Measurements from ENCODE around the gene FXN.

Gene FXN

GRCh38 chr9:69070201-69070600 is 34.6 kb downstream of the FXN start:
- H3K27ac ChIP-seq = no peak overlapping the region
- no peak for TF ChIP-seq CTCF (conservative IDR thresholded peaks at IDR 0.05)

- no peak overlapping the region for H3K27ac ChIP-seq
- no peak for TF ChIP-seq CTCF (conservative IDR thresholded peaks at IDR 0.05)
These were observed 35.5 kb downstream of the FXN start for GRCh38 chr9:69071059-69071458.

GRCh38 chr9:69073103-69073502 is 37.6 kb downstream of the FXN start:
- no peak overlapping the region for H3K27ac ChIP-seq
- no peak for TF ChIP-seq CTCF (conservative IDR thresholded peaks at IDR 0.05)

GRCh38 chr9:69074801-69075200 is 39.2 kb downstream of the FXN start:
- no peak for TF ChIP-seq CTCF (conservative IDR thresholded peaks at IDR 0.05)
- H3K27ac ChIP-seq = no peak overlapping the region

- TF ChIP-seq CTCF (conservative IDR thresholded peaks at IDR 0.05) = no peak
- H3K27ac ChIP-seq = no peak overlapping the region
These were observed 41.0 kb downstream of the FXN start for GRCh38 chr9:69076550-69076949.

GRCh38 chr9:69078069-69078468 is 42.5 kb downstream of the FXN start:
- TF ChIP-seq CTCF (conservative IDR thresholded peaks at IDR 0.05) = no peak

GRCh38 chr9:69078581-69078980 is 43.0 kb downstream of the FXN start:
- no peak overlapping the region for H3K27ac ChIP-seq
- no peak for TF ChIP-seq CTCF (conservative IDR thresholded peaks at IDR 0.05)

More at GRCh38 chr9:69078069-69078468, 42.5 kb downstream of the FXN start:
- no peak overlapping the region for H3K27ac ChIP-seq

GRCh38 chr9:69079186-69079585 is 43.6 kb downstream of the FXN start:
- H3K27ac ChIP-seq = no peak overlapping the region
- no peak for TF ChIP-seq CTCF (conservative IDR thresholded peaks at IDR 0.05)
